Esophagus squamous epithelium (tissue), 4 donors: Measurements from ENCODE around the gene ACACA.

Experiments used
- POLR2A ChIP-seq, 4 donors: fragments of 450-650 bp; IDR thresholded peaks; one replicate each; pipeline ENCODE4 v1.6.1; 2017; ENCODE audit warnings: antibody characterized with exemption in 4 of 4, mild to moderate bottlenecking in 4 of 4, moderate library complexity in 3 of 4
- TF ChIP-seq, protein P1 (sequence below), 6 experiments: fragments of 450-650 bp in 4 of 6; fragments of 200-600 bp in 2 of 6; sonication (generic) in 2 of 6; IDR thresholded peaks; one replicate each; pipeline ENCODE4 v1.5.1; 2016 to 2019; ENCODE audit warnings: antibody characterized with exemption in 6 of 6, mild to moderate bottlenecking in 4 of 6, moderate library complexity in 4 of 6

DNA sequence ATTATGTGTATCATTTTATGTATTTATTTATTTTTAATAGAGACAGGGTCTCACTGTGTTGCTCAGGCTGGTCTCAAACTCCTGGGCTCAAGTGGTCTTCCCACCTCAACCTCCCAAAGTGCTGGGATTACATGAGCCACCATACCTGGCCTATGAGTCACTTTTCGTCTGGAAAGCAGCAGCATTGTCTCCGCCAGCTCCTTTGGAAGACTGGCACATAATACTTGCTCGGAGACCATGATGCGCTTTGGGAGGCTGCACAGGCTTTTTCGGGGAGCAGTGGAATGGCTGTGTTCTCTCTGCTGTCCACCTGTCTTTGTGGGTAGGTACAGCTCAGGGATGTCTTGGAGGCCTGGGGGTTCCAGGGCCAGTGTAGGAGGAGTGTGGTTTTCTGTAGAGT lies 355.7 kb downstream of the ACACA start:
- TF ChIP-seq, protein P1, sequence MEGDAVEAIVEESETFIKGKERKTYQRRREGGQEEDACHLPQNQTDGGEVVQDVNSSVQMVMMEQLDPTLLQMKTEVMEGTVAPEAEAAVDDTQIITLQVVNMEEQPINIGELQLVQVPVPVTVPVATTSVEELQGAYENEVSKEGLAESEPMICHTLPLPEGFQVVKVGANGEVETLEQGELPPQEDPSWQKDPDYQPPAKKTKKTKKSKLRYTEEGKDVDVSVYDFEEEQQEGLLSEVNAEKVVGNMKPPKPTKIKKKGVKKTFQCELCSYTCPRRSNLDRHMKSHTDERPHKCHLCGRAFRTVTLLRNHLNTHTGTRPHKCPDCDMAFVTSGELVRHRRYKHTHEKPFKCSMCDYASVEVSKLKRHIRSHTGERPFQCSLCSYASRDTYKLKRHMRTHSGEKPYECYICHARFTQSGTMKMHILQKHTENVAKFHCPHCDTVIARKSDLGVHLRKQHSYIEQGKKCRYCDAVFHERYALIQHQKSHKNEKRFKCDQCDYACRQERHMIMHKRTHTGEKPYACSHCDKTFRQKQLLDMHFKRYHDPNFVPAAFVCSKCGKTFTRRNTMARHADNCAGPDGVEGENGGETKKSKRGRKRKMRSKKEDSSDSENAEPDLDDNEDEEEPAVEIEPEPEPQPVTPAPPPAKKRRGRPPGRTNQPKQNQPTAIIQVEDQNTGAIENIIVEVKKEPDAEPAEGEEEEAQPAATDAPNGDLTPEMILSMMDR (IDR thresholded peaks at IDR 0.05) = no peak
- no peak for TF ChIP-seq POLR2A (IDR thresholded peaks at IDR 0.05)
